GM20000 (cell line): ENCODE measurements around the gene FAM107B.

ENCODE experiments used
- DNase-seq: peaks from one replicate; pipeline ENCODE4 v3.0.0; 2012; ENCODE audit warnings: low spot score
- CTCF ChIP-seq: IDR thresholded peaks from 2 replicates; pipeline ENCODE4 v1.5.1; 2012; ENCODE audit warnings: mild to moderate bottlenecking, control low read depth; ENCODE audit errors: extremely low read depth, missing control alignments

The FAM107B gene

DNA sequence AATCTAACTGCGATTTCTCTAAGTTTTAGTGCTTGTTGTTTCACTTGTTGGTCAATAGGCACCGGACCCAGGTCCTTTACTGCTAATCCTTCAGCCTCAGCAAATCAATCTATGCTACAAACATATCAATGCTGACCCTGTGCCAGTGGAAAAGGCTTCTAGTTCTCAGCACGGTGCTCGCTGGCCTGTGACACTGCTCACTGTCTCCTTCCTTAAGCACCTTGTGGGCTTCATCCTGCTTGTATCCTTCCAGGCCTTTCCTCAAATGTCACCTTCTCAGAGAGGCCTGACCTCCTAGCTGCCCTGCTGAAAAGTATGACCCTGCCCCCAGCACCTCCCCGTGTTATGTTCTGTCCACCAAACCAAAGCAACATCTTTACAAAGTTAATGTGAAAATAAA lies 242.7 kb downstream of the FAM107B start:
- TF ChIP-seq CTCF = no peak

DNA sequence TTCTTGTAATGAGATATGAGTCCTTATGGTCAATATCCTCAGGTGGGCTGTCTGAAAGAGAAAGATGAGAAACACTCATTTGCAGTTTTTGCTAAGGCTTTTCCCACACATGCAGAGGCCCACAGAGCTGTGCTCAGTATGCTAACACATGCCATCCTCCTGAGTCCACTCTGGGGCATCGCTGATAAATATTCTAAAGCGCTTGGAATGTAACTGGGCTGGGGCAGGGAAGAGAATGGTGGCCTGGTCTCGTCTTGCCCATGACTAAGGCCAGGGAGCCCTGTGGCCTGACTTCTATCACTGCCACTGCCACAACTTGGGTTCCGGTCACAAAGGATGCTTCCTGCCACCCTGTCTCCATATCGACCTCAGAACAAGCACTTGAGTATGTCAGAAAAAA lies 244.2 kb downstream of the FAM107B start:
- TF ChIP-seq CTCF = no peak
- DNase-seq = no peak

More for the DNA sequence above, 242.7 kb downstream of the FAM107B start:
- no peak for DNase-seq

GRCh38 chr10:14529351-14529750 lies 245.3 kb downstream of the FAM107B start:
- DNase-seq = no peak
- TF ChIP-seq CTCF = no peak

- TF ChIP-seq CTCF = no peak
These were observed 246.2 kb downstream of the FAM107B start for GRCh38 chr10:14528450-14528849.

DNA sequence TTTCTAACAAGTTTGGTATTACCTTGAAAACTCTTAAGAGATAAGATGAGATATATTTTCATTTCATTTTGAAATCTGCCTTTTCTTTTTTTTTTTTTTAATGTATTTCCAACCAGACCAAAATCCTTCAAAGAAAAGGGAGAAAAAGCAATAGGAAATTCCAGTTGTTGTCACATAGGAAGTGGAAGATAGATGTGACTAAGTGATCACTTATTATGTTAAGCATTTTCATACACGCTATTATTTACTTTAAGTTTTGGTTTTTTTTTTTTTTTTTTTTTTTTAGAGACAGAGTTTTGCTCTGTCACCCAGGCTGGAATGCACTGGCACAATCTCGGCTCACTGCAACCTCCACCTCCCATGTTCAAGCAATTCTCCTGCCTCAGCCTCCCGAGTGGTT lies 246.8 kb downstream of the FAM107B start:
- no peak for DNase-seq
- no peak for TF ChIP-seq CTCF

More at GRCh38 chr10:14528450-14528849, 246.2 kb downstream of the FAM107B start:
- DNase-seq = no peak

- DNase-seq = no peak
- no peak for TF ChIP-seq CTCF
These were observed 247.4 kb downstream of the FAM107B start for GRCh38 chr10:14527134-14527844.

- no peak for TF ChIP-seq CTCF
- DNase-seq = no peak
These were observed 248.4 kb downstream of the FAM107B start for GRCh38 chr10:14526326-14526725.
